Measurements from ENCODE around the gene RRAGA. TPM values are rescaled to one million over a fixed set of nuclear protein-coding genes. Genes with fewer than 3 reads are reported as not detected.
A peak's percentile ranks its signal among the peaks of the same experiment; 100 is the strongest.

RRAGA gene
- total and polyA plus RNA-seq, 9 of the 15 experiments (the other 6 are each of a cell fraction or from before 2014, with no cell fraction given) = 6.0 to 44.7 (median 18.8) TPM

GRCh38 chr9:19033015-19033414, 16.2 kb upstream of the RRAGA start, which contains the start of gene SAXO1:
Gene SAXO1, minus strand, starts transcription at chr9:19033209. Its CDS starts 301 bp downstream, at chr9:19032908.
- Histone ChIP-seq H3K4me1 (replicated peaks in 1 of 2; ENCODE audit: control insufficient read depth in 2 of 2, insufficient read depth in 2 of 2, low read length in 2 of 2) (peaks cover 0 to 7% of the 10 kb centered on the region in 2 experiments; a peak in 2 of 5 replicates), H3K36me3 (ENCODE audit: control insufficient read depth, insufficient read depth, low read length) (no peaks in the 10 kb centered on the region), H2AFZ (ENCODE audit: low read depth, low read length) (0 out of 2 replicates have a peak within 1 kb of the TSS, but pooled peaks have one; percentile 63), H3K9ac (ENCODE audit: insufficient read depth in 1 of 2, low read depth in 2 of 2, low read length in 2 of 2) (peak within 1 kb of the TSS in 1 of 2 experiments; percentile 74; a peak in 2 of 4 replicates), H3K27ac (ENCODE audit: extremely low read depth, low read depth, low read length) (no peak within 1 kb of the TSS), H3K4me3 (no peak within 1 kb of the TSS), H3K79me2 (ENCODE audit: control insufficient read depth, insufficient read depth, low read length) (no peaks in the 10 kb centered on the region), H4K20me1 (replicated peaks; ENCODE audit: control insufficient read depth, insufficient read depth, low read length) (no peaks in the 10 kb centered on the region), H3K9me1 (ENCODE audit: control insufficient read depth, insufficient read depth, low read length) (no peaks in the 10 kb centered on the region), H3K4me2 (ENCODE audit: insufficient read depth, low read length) (peak within 1 kb of the TSS; percentile 49; the same call in 1 of the 2 replicates), H3K9me3 (replicated peaks; ENCODE audit: control insufficient read depth, insufficient read depth, low read depth, low read length) (no peaks in the 10 kb centered on the region), H3K27me3 (ENCODE audit: control insufficient read depth in 2 of 2, insufficient read depth in 2 of 2, low read length in 2 of 2) (no peaks in the 10 kb centered on the region; a peak in 1 of 5 replicates)
- intact Hi-C loops (cut with micrococcal nuclease) (no loop called here), in situ Hi-C loops (cut with MboI) (loop anchor here (10.0 kb wide), 1 partner anchor 422 kb away; no protein-coding TSS in a partner anchor)
- CTCF ChIA-PET (ENCODE audit: low intra/inter-chr PET ratio) = no interaction called here
- WGBS (ENCODE audit: insufficient coverage, low coverage, missing lambda C conversion rate) = 11% methylated on average over 15 of the region's 20 CpGs
- DNase-seq (ENCODE audit: extremely low read depth in 1 of 4, low spot score in 3 of 4) (no peak), ATAC-seq (no peak), FAIRE-seq (no peak)
- BruUV-seq (replicated peaks) = no TSS peak
- no peak for TF ChIP-seq ZBTB12 (CRISPR knock-in tag; IDR thresholded peaks at IDR 0.05)
- no peak for TF ChIP-seq NCOA2 (IDR thresholded peaks at IDR 0.05; ENCODE audit: partially characterized antibody in 2 of 2)
- no peak for TF ChIP-seq RFX1 (IDR thresholded peaks at IDR 0.05)
- TF ChIP-seq CCAR2 (IDR thresholded peaks at IDR 0.05; ENCODE audit: low read depth, low read length) = no peak
- no peak for TF ChIP-seq CXXC5 (CRISPR knock-in tag; IDR thresholded peaks at IDR 0.05)
- POLR2A ChIA-PET = no interaction called here
